Endothelial cell of umbilical vein (primary cell): ENCODE results near the gene HOXA11. TPM values are rescaled to one million over a fixed set of nuclear protein-coding genes. Genes with fewer than 3 reads are reported as not detected.

ENCODE experiments used
- BruUV-seq: library from RNA; stranded (reverse); fragments of 400-500 nt; replicated peaks from 2 replicates; lab custom pipeline; 2021; lab: Mats Ljungman, UMichigan
- CTCF ChIA-PET: fragments of 300-600, 350-600 bp; sonication (Branson Sonifier 250); formaldehyde crosslinking; loops from one replicate; lab custom pipeline; 2021; ENCODE audit warnings: antibody characterized with exemption, inconsistent platforms; lab: Charles Lee
- POLR2A ChIA-PET: fragments of 300-600, 350-600 bp; sonication (Branson Sonifier 250); formaldehyde crosslinking; loops from one replicate; lab custom pipeline; 2021; ENCODE audit warnings: antibody characterized with exemption, inconsistent platforms; lab: Charles Lee
- DNase-seq: peaks from one replicate; pipeline ENCODE4 v3.0.0-alpha.2; 2011; ENCODE audit warnings: low read depth, low spot score
- FAIRE-seq: peaks from 2 replicates; lab custom pipeline; 2011; peaks lifted over from hg19 to GRCh38; lab: Jason Lieb, UNC
- H2AFZ ChIP-seq: 2 replicates; pipeline ENCODE4 v1.6.0; 2012; ENCODE audit warnings: low read depth, low read length, control low read depth, inconsistent platforms
- H3K27ac ChIP-seq: 2 replicates; pipeline ENCODE4 v1.5.1; 2011; ENCODE audit warnings: low read depth, mild to moderate bottlenecking, control low read depth, low read length, moderate library complexity; ENCODE audit not compliant: insufficient read depth
- H3K27me3 ChIP-seq, 2 experiments: 2 replicates each; pipeline versions ENCODE4 v1.6.0 to v1.6.1; 2011; ENCODE audit warnings: low read length in 2 of 2, mixed read lengths in 1 of 2; ENCODE audit not compliant: control insufficient read depth in 2 of 2, insufficient read depth in 2 of 2
- H3K36me3 ChIP-seq, 2 experiments: 2 replicates in 1 of 2; 3 replicates in 1 of 2; pipeline ENCODE4 v1.5.1; 2011; ENCODE audit warnings: low read length in 2 of 2, mild to moderate bottlenecking in 1 of 2, moderate library complexity in 1 of 2; ENCODE audit not compliant: control insufficient read depth in 2 of 2, insufficient read depth in 2 of 2; ENCODE audit errors: extremely low read depth in 1 of 2
- H3K4me1 ChIP-seq: 3 replicates; pipeline ENCODE4 v1.5.1; 2011; ENCODE audit warnings: mild to moderate bottlenecking, low read length; ENCODE audit not compliant: control insufficient read depth, insufficient read depth; ENCODE audit errors: extremely low read depth
- H3K4me2 ChIP-seq: 2 replicates; pipeline ENCODE4 v1.6.1; 2011; ENCODE audit warnings: low read length, control low read depth, mixed read lengths; ENCODE audit not compliant: insufficient read depth
- H3K4me3 ChIP-seq, 3 experiments: fragments of 200-600 bp in 1 of 3; sonication (generic), shearing (Covaris generic) in 1 of 3; replicated peaks in 1 of 3; 2 replicates each; pipeline ENCODE4 v1.5.1; 2011 to 2016; ENCODE audit warnings: control low read depth in 3 of 3, low read length in 3 of 3, mild to moderate bottlenecking in 2 of 3, inconsistent platforms in 1 of 3, low read depth in 1 of 3, moderate library complexity in 1 of 3; ENCODE audit not compliant: insufficient read depth in 1 of 3
- H3K79me2 ChIP-seq: 2 replicates; pipeline ENCODE4 v1.6.0; 2012; ENCODE audit warnings: low read length, inconsistent platforms; ENCODE audit not compliant: control insufficient read depth, insufficient read depth
- H3K9ac ChIP-seq: replicated peaks from 2 replicates; pipeline ENCODE3; 2011; ENCODE audit warnings: low read length, control low read depth; ENCODE audit not compliant: insufficient read depth; ENCODE audit errors: extremely low read depth
- H3K9me1 ChIP-seq: replicated peaks from 3 replicates; pipeline ENCODE4 v1.6.0; 2011; ENCODE audit warnings: mild to moderate bottlenecking, low read length; ENCODE audit not compliant: control insufficient read depth, insufficient read depth; ENCODE audit errors: extremely low read depth
- H3K9me3 ChIP-seq: replicated peaks from 2 replicates; pipeline ENCODE4 v1.5.1; 2012; ENCODE audit warnings: low read length, inconsistent platforms; ENCODE audit not compliant: control insufficient read depth, insufficient read depth
- H4K20me1 ChIP-seq: replicated peaks from 2 replicates; pipeline ENCODE3; 2011; ENCODE audit warnings: mild to moderate bottlenecking, low read length; ENCODE audit not compliant: control insufficient read depth, insufficient read depth; ENCODE audit errors: extremely low read depth
- CTCF ChIP-seq, 2 donors: IDR thresholded peaks; 1 replicate in 1 of 2; 2 replicates in 1 of 2; pipeline ENCODE4 v1.5.1; 2011; ENCODE audit warnings: low read length in 2 of 2, mild to moderate bottlenecking in 2 of 2, moderate library complexity in 2 of 2, control low read depth in 1 of 2, inconsistent platforms in 1 of 2, low read depth in 1 of 2; ENCODE audit not compliant: insufficient read depth in 1 of 2; ENCODE audit errors: extremely low read depth in 1 of 2
- FOS ChIP-seq: IDR thresholded peaks from 2 replicates; pipeline ENCODE4 v1.6.1; 2011; ENCODE audit warnings: mild to moderate bottlenecking, low read length, moderate library complexity, borderline replicate concordance; ENCODE audit not compliant: insufficient read depth
- dilution Hi-C: fragments of 300-500 bp; cut with MboI; formaldehyde crosslinking; loops from one replicate; pipeline ENCODE4 v1.15.0; 2019; ENCODE audit warnings: low sequenced_read_pairs; ENCODE audit not compliant: extremely low pct_ligation_motif_present
- intact Hi-C: fragments of 100-400 bp; cut with micrococcal nuclease; formaldehyde crosslinking; loops from one replicate; pipeline ENCODE4 v1.10.0; 2022
- polyA plus RNA-seq, 4 experiments: library from polyadenylated mRNA; depleted of rRNA in 3 of 4; stranded (reverse) in 3 of 4; unstranded in 1 of 4; fragments of >200 nt; gene quantifications; 2 replicates each; pipeline versions ENCODE4 v1.2.1 to v1.2.3, GENCODE V29; 2011 to 2012; ENCODE audit warnings: missing spikeins in 1 of 4
- total RNA-seq: library from RNA; stranded (reverse); gene quantifications from 2 replicates; pipeline ENCODE4 v1.2.3, GENCODE V29; 2021

HOXA11 gene
- total and polyA plus RNA-seq, 2 donors (not counting 3 experiments of a cell fraction or from before 2014, with no cell fraction given), result 10.4 to 16.7 TPM

- CTCF ChIA-PET, result interaction anchor here (0.7 to 6.0 kb wide), 7 partner anchors 9 to 592 kb away, joined by 3 to 49 read pairs (median 4); partner anchors contain the start of gene HOXA10
Measured at GRCh38 chr7:27182285-27182841, 2.7 kb downstream of the HOXA11 start.

More at GRCh38 chr7:27182285-27182841, 2.7 kb downstream of the HOXA11 start:
- no peaks in the 10 kb centered on the region for H3K36me3 ChIP-seq
- TF ChIP-seq CTCF (IDR thresholded peaks at IDR 0.05; ENCODE audit: extremely low read depth in 1 of 2, insufficient read depth in 1 of 2, low read depth in 1 of 2, low read length in 2 of 2) (peak in 1 of 2 donors; percentile 30), FOS (no peak)
- H3K79me2 ChIP-seq, result peaks cover 89% of the 10 kb centered on the region
- peaks cover 62% of the 10 kb centered on the region for H3K4me1 ChIP-seq
- H3K9me1 ChIP-seq, result no peaks in the 10 kb centered on the region
- BruUV-seq, result no TSS peak
- intact Hi-C loops, result no loop called here
- H3K9me3 ChIP-seq, result no peaks in the 10 kb centered on the region
- POLR2A ChIA-PET, result no interaction called here
- peak overlapping the region; percentile 82 for H3K4me2 ChIP-seq
- H3K9ac ChIP-seq, result peak overlapping the region; percentile 88
- H3K27me3 ChIP-seq, result no peaks in the 10 kb centered on the region
- H3K27ac ChIP-seq, result no peak overlapping the region
- FAIRE-seq, result no peak
- dilution Hi-C loops, result no loop called here
- DNase-seq, result no peak
- peak overlapping the region; percentile 82 to 91 (median 84) for H3K4me3 ChIP-seq
- no peak overlapping the region for H2AFZ ChIP-seq
- no peaks in the 10 kb centered on the region for H4K20me1 ChIP-seq
